Testis (tissue), 2 donors: ENCODE data around the gene HSPA12A.

Experiments
- POLR2A ChIP-seq: fragments of 450-650 bp; IDR thresholded peaks from one replicate; pipeline ENCODE4 v1.6.1; 2017; ENCODE audit warnings: antibody characterized with exemption, mild to moderate bottlenecking, moderate library complexity
- TF ChIP-seq, protein P1 (sequence below), 3 experiments: fragments of 450-650 bp in 2 of 3; fragments of 200-600 bp in 1 of 3; sonication (generic) in 1 of 3; IDR thresholded peaks; one replicate each; pipeline ENCODE4 v1.5.1; 2016 to 2019; ENCODE audit warnings: antibody characterized with exemption in 3 of 3, mild to moderate bottlenecking in 2 of 3, moderate library complexity in 1 of 3

DNA sequence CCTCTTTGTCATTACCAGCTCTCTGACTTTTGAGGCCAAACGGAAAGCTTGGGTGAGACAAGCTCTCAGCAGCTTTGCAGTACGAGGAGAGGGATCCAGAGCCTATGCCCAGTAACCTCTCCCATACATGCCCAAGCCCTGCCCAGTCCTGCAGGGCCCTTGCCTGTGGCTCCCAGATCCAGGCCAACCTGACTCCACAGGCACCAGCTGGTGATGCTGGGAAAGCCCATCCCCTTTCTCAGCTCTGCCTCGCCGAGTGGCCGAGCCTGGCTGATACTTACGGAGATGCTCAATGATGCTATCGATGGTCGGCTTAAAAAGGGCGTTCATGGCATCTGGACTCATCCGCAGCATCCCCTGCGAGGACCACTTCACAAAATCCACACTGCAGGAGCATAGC is 66.2 kb downstream of the HSPA12A start:
- TF ChIP-seq, protein P1, sequence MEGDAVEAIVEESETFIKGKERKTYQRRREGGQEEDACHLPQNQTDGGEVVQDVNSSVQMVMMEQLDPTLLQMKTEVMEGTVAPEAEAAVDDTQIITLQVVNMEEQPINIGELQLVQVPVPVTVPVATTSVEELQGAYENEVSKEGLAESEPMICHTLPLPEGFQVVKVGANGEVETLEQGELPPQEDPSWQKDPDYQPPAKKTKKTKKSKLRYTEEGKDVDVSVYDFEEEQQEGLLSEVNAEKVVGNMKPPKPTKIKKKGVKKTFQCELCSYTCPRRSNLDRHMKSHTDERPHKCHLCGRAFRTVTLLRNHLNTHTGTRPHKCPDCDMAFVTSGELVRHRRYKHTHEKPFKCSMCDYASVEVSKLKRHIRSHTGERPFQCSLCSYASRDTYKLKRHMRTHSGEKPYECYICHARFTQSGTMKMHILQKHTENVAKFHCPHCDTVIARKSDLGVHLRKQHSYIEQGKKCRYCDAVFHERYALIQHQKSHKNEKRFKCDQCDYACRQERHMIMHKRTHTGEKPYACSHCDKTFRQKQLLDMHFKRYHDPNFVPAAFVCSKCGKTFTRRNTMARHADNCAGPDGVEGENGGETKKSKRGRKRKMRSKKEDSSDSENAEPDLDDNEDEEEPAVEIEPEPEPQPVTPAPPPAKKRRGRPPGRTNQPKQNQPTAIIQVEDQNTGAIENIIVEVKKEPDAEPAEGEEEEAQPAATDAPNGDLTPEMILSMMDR (IDR thresholded peaks at IDR 0.05) = no peak
- TF ChIP-seq POLR2A = no peak
